ENCODE measurements around the gene PLD4.

DNA sequence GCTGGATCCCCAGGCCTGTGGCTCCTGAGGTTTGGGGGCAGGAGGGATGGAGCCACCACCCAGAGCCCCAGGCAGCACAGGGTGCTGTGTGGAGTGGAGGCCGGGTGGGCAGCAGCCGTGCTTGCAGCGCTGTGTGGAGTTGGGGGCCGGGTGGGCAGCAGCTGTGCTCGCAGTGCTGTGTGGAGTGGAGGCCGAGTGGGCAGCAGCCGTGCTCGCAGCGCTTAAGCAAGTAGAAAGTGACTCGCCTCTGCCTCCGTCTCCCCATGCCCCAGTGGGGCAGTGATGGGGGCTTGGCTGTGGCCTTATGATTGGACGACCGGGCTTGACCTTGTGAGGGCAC is 49.3 kb upstream of the PLD4 start:
- TF ChIP-seq, protein P1, sequence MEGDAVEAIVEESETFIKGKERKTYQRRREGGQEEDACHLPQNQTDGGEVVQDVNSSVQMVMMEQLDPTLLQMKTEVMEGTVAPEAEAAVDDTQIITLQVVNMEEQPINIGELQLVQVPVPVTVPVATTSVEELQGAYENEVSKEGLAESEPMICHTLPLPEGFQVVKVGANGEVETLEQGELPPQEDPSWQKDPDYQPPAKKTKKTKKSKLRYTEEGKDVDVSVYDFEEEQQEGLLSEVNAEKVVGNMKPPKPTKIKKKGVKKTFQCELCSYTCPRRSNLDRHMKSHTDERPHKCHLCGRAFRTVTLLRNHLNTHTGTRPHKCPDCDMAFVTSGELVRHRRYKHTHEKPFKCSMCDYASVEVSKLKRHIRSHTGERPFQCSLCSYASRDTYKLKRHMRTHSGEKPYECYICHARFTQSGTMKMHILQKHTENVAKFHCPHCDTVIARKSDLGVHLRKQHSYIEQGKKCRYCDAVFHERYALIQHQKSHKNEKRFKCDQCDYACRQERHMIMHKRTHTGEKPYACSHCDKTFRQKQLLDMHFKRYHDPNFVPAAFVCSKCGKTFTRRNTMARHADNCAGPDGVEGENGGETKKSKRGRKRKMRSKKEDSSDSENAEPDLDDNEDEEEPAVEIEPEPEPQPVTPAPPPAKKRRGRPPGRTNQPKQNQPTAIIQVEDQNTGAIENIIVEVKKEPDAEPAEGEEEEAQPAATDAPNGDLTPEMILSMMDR (IDR thresholded peaks at IDR 0.05; ENCODE audit: low read length): no peak
- no peak for TF ChIP-seq EZH2 (IDR thresholded peaks at IDR 0.05; ENCODE audit: borderline replicate concordance, low read length)

All from OCI-LY1 (cell line).